MCF 10A (cell line): ENCODE results near the gene GPSM1. TPM values are rescaled to one million over a fixed set of nuclear protein-coding genes. Genes with fewer than 3 reads are reported as not detected.

ENCODE experiments used
- BruUV-seq: library from RNA; stranded (reverse); fragments of 400-500 nt; replicated peaks from 2 replicates; lab custom pipeline; 2021; lab: Mats Ljungman, UMichigan
- CTCF ChIA-PET: fragments of 300-600 bp; sonication (Branson Sonifier 250); formaldehyde crosslinking; extraction: SDS; loops from one replicate; lab custom pipeline; 2021; ENCODE audit warnings: antibody characterized with exemption, inconsistent platforms; lab: Yijun Ruan, JAX
- POLR2A ChIA-PET: fragments of 300-600, 350-650 bp; sonication (Branson Sonifier 250); formaldehyde crosslinking; extraction: SDS; loops from one replicate; lab custom pipeline; 2020; ENCODE audit warnings: antibody characterized with exemption, inconsistent platforms; lab: Yijun Ruan, JAX
- DNase-seq: peaks from one replicate; pipeline ENCODE4 v3.0.0-alpha.2; 2018; ENCODE audit not compliant: unreplicated experiment
- H3K27ac Mint-ChIP-seq: one replicate; pipeline ENCODE4 v1.8.0; 2022; ENCODE audit warnings: mild to moderate bottlenecking, low read depth, mixed read lengths; ENCODE audit not compliant: unreplicated experiment
- H3K27me3 Mint-ChIP-seq: one replicate; pipeline ENCODE4 v1.8.0; 2022; ENCODE audit warnings: mixed read lengths; ENCODE audit not compliant: insufficient read depth, unreplicated experiment
- H3K36me3 Mint-ChIP-seq: one replicate; pipeline ENCODE4 v1.8.0; 2022; ENCODE audit warnings: mild to moderate bottlenecking, moderate library complexity, mixed read lengths; ENCODE audit not compliant: insufficient read depth, unreplicated experiment
- H3K4me1 Mint-ChIP-seq: one replicate; pipeline ENCODE4 v1.8.0; 2022; ENCODE audit warnings: mixed read lengths; ENCODE audit not compliant: insufficient read depth, unreplicated experiment
- H3K4me3 Mint-ChIP-seq: one replicate; pipeline ENCODE4 v1.8.0; 2022; ENCODE audit warnings: mild to moderate bottlenecking, moderate library complexity, mixed read lengths; ENCODE audit not compliant: unreplicated experiment
- H3K9me3 Mint-ChIP-seq: one replicate; pipeline ENCODE4 v1.8.0; 2022; ENCODE audit warnings: mixed read lengths; ENCODE audit not compliant: unreplicated experiment
- intact Hi-C: fragments of 100-400 bp; cut with micrococcal nuclease; formaldehyde crosslinking; loops from 2 replicates; pipeline ENCODE4 v1.14.1; 2022
- total RNA-seq: library from RNA; stranded (reverse); gene quantifications from 2 replicates; pipeline ENCODE4 v1.2.3, GENCODE V29; 2022
- TF ChIP-seq, protein P1 (sequence below): fragments of 200-600 bp; IDR thresholded peaks from one replicate; pipeline ENCODE4 v1.8.0; 2022; ENCODE audit warnings: antibody characterized with exemption, mild to moderate bottlenecking; ENCODE audit not compliant: unreplicated experiment

The GPSM1 gene
- total RNA-seq, 1 experiment from 2014 or later: 15.5 TPM

DNA sequence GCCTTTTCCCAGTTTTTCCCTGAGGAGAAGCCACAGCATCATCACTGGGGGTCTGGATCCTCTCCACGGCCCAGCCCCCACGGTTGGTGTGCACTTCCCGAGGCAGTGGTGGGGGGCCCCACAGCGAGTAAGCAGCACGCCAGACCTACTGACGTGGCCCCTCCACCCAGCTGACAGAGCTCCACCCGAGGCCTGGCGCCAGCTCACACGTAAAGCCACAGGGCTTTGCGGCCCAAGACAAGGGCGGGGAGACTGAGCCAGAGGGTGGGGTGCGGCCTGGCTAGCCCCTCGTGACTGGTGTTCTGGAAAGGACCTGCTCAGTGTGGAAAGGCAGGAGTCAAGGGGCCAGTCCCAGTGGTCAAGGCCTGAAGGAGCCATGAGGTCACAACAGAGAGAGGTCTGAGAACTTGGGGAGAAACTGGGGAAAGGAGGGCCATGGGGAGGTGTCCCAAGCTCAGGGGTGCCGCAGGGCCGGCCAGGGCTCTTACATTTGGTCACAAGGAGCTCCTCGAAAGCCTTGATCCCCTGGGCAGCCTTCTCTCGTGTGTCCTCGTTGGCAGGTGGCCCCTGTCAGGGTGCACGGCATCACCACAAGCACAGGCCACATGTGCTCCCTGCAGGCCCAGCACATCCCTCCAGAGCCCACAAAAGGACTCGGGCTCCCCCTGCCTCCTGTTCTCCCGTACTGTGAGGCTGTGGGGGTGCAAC is 67.1 kb downstream of the GPSM1 start:
- POLR2A ChIA-PET: no interaction called here

DNA sequence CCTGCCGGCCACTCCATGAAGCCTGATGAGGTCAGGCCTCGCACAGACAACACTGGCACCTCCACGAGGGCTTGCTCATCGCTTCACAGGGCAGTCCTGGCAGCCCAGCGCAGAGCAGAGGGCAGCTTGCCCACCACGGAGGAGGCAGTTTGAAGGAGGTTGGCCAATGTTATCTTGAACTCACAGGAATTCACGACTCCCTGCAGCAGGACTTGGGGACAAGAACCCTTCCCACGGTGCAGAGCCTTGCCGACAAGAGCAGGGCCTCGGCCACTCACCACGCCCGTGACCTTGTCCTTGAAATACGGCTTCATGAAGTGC is 67.6 kb downstream of the GPSM1 start:
- H3K27me3 Mint-ChIP-seq: no peaks in the 10 kb centered on the region
- no peaks in the 10 kb centered on the region for H3K9me3 Mint-ChIP-seq
- H3K4me3 Mint-ChIP-seq: no peak overlapping the region
- intact Hi-C loops: no loop called here
- DNase-seq: no peak
- BruUV-seq: no TSS peak
- ChIA-PET POLR2A (no interaction called here), CTCF (interaction anchor here (0.7 kb wide), 1 partner anchor 363 kb away, joined by 3 read pairs; the partner anchor contains the start of gene LCN8)
- H3K27ac Mint-ChIP-seq: no peak overlapping the region
- H3K36me3 Mint-ChIP-seq: peaks cover 63% of the 10 kb centered on the region
- TF ChIP-seq, protein P1, sequence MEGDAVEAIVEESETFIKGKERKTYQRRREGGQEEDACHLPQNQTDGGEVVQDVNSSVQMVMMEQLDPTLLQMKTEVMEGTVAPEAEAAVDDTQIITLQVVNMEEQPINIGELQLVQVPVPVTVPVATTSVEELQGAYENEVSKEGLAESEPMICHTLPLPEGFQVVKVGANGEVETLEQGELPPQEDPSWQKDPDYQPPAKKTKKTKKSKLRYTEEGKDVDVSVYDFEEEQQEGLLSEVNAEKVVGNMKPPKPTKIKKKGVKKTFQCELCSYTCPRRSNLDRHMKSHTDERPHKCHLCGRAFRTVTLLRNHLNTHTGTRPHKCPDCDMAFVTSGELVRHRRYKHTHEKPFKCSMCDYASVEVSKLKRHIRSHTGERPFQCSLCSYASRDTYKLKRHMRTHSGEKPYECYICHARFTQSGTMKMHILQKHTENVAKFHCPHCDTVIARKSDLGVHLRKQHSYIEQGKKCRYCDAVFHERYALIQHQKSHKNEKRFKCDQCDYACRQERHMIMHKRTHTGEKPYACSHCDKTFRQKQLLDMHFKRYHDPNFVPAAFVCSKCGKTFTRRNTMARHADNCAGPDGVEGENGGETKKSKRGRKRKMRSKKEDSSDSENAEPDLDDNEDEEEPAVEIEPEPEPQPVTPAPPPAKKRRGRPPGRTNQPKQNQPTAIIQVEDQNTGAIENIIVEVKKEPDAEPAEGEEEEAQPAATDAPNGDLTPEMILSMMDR: no peak
- H3K4me1 Mint-ChIP-seq: no peaks in the 10 kb centered on the region

More for the DNA sequence above, 67.1 kb downstream of the GPSM1 start:
- Mint-ChIP-seq H3K9me3 (no peaks in the 10 kb centered on the region), H3K27me3 (no peaks in the 10 kb centered on the region), H3K27ac (no peak overlapping the region), H3K4me1 (no peaks in the 10 kb centered on the region), H3K36me3 (peaks cover 68% of the 10 kb centered on the region), H3K4me3 (no peak overlapping the region)
- intact Hi-C loops: no loop called here
- TF ChIP-seq, protein P1: no peak
- BruUV-seq: no TSS peak
- DNase-seq: no peak
- CTCF ChIA-PET: interaction anchor here (0.7 to 0.9 kb wide), 2 partner anchors 231 to 634 kb away, joined by 3 read pairs; partner anchors contain the start of gene ABCA2

DNA sequence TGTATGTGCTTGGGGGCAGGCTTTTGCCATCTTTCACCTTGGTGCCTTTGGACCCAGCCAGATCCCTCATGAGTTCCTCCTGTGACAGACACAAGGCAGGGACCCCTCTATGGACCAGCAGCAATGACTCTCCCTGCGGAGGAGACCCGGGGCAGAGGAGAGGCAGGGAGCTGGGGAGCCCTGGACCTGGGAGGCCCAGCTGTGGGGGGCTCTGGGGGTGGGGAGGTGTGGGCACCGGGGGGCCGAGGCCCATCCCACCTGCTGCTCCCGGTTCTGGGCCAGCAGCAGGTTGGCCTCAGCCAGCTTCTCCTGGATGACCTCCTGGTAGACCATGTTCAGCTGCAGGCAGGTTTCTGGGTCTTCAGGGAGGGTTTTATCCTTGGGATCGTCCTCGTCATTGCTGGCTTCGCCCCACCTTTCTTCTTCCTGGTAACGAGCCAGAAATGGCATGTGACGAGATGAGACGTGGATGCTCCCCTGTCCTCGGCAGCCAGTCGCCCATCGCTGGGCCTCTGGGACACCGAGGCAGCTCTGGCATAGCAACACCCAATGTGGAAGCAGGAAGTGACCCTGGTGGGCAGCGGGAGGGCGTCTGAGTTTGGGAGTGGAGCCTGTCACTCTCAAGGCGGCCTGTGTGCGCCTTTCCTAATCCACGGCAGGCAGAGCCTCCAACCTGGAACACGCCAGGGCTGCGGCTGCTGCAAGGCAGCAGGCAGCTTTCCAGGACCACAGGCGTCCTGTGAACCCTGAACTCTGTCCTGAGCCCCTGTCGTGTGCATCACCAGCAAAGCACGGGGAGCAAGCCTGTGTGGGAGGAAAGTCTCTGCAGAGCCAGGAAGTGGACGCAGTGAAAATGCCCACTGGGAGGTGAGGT is 68.2 kb downstream of the GPSM1 start:
- no peak for DNase-seq
- CTCF ChIA-PET: interaction anchor here (0.6 to 1.9 kb wide), 4 partner anchors 14 to 362 kb away, joined by 3 to 7 read pairs (median 3); partner anchors contain the start of genes DNLZ and LCN8
- peaks cover 57% of the 10 kb centered on the region for H3K36me3 Mint-ChIP-seq
- H3K27ac Mint-ChIP-seq: no peak overlapping the region
- intact Hi-C loops: no loop called here
- no peak overlapping the region for H3K4me3 Mint-ChIP-seq
- no TSS peak for BruUV-seq
- POLR2A ChIA-PET: no interaction called here
- H3K27me3 Mint-ChIP-seq: no peaks in the 10 kb centered on the region
- no peaks in the 10 kb centered on the region for H3K9me3 Mint-ChIP-seq
- H3K4me1 Mint-ChIP-seq: no peaks in the 10 kb centered on the region
- TF ChIP-seq, protein P1: no peak

DNA sequence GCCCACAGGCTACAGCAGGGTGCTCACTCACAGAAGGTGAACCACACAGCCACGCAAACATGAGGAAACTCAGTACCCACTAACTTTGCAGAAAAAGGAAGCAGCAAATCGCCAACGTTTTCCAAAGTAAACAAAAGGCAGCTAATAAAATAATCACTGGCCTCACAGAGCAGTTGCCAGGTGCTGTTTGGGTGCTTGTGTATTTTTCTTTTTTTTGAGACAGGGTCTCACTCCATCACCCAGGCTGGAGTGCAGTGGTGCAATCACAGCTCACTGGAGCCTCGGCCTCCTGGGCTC is 68.8 kb downstream of the GPSM1 start:
- no peak for DNase-seq
- intact Hi-C loops: no loop called here
- no peak overlapping the region for H3K4me3 Mint-ChIP-seq
- H3K36me3 Mint-ChIP-seq: peaks cover 52% of the 10 kb centered on the region
- H3K27me3 Mint-ChIP-seq: no peaks in the 10 kb centered on the region
- TF ChIP-seq, protein P1: no peak
- POLR2A ChIA-PET: interaction anchor here (5.5 kb wide), 1 partner anchor 14 kb away, joined by 37 read pairs; the partner anchor contains the start of genes ENTR1 and PMPCA
- BruUV-seq: no TSS peak
- H3K9me3 Mint-ChIP-seq: no peaks in the 10 kb centered on the region
- no peaks in the 10 kb centered on the region for H3K4me1 Mint-ChIP-seq
- no peak overlapping the region for H3K27ac Mint-ChIP-seq
- CTCF ChIA-PET: interaction anchor here (0.6 to 1.9 kb wide), 3 partner anchors 13 to 141 kb away, joined by 3 to 7 read pairs (median 3); partner anchors contain the start of gene DNLZ
